Endothelial cell of umbilical vein (primary cell): ENCODE results near the gene SRRM4. TPM values are rescaled to one million over a fixed set of nuclear protein-coding genes. Genes with fewer than 3 reads are reported as not detected.

Source experiments
- BruUV-seq: library from RNA; stranded (reverse); fragments of 400-500 nt; replicated peaks from 2 replicates; lab custom pipeline; 2021; lab: Mats Ljungman, UMichigan
- CTCF ChIA-PET: fragments of 300-600, 350-600 bp; sonication (Branson Sonifier 250); formaldehyde crosslinking; loops from one replicate; lab custom pipeline; 2021; ENCODE audit warnings: antibody characterized with exemption, inconsistent platforms; lab: Charles Lee
- POLR2A ChIA-PET: fragments of 300-600, 350-600 bp; sonication (Branson Sonifier 250); formaldehyde crosslinking; loops from one replicate; lab custom pipeline; 2021; ENCODE audit warnings: antibody characterized with exemption, inconsistent platforms; lab: Charles Lee
- DNase-seq: peaks from one replicate; pipeline ENCODE4 v3.0.0-alpha.2; 2011; ENCODE audit warnings: low read depth, low spot score
- FAIRE-seq: peaks from 2 replicates; lab custom pipeline; 2011; peaks lifted over from hg19 to GRCh38; lab: Jason Lieb, UNC
- H2AFZ ChIP-seq: 2 replicates; pipeline ENCODE4 v1.6.0; 2012; ENCODE audit warnings: low read depth, low read length, control low read depth, inconsistent platforms
- H3K27ac ChIP-seq: 2 replicates; pipeline ENCODE4 v1.5.1; 2011; ENCODE audit warnings: low read depth, mild to moderate bottlenecking, control low read depth, low read length, moderate library complexity; ENCODE audit not compliant: insufficient read depth
- H3K27me3 ChIP-seq, 2 experiments: 2 replicates each; pipeline versions ENCODE4 v1.6.0 to v1.6.1; 2011; ENCODE audit warnings: low read length in 2 of 2, mixed read lengths in 1 of 2; ENCODE audit not compliant: control insufficient read depth in 2 of 2, insufficient read depth in 2 of 2
- H3K36me3 ChIP-seq, 2 experiments: 2 replicates in 1 of 2; 3 replicates in 1 of 2; pipeline ENCODE4 v1.5.1; 2011; ENCODE audit warnings: low read length in 2 of 2, mild to moderate bottlenecking in 1 of 2, moderate library complexity in 1 of 2; ENCODE audit not compliant: control insufficient read depth in 2 of 2, insufficient read depth in 2 of 2; ENCODE audit errors: extremely low read depth in 1 of 2
- H3K4me1 ChIP-seq: 3 replicates; pipeline ENCODE4 v1.5.1; 2011; ENCODE audit warnings: mild to moderate bottlenecking, low read length; ENCODE audit not compliant: control insufficient read depth, insufficient read depth; ENCODE audit errors: extremely low read depth
- H3K4me2 ChIP-seq: 2 replicates; pipeline ENCODE4 v1.6.1; 2011; ENCODE audit warnings: low read length, control low read depth, mixed read lengths; ENCODE audit not compliant: insufficient read depth
- H3K4me3 ChIP-seq, 3 experiments: fragments of 200-600 bp in 1 of 3; sonication (generic), shearing (Covaris generic) in 1 of 3; replicated peaks in 1 of 3; 2 replicates each; pipeline ENCODE4 v1.5.1; 2011 to 2016; ENCODE audit warnings: control low read depth in 3 of 3, low read length in 3 of 3, mild to moderate bottlenecking in 2 of 3, inconsistent platforms in 1 of 3, low read depth in 1 of 3, moderate library complexity in 1 of 3; ENCODE audit not compliant: insufficient read depth in 1 of 3
- H3K79me2 ChIP-seq: 2 replicates; pipeline ENCODE4 v1.6.0; 2012; ENCODE audit warnings: low read length, inconsistent platforms; ENCODE audit not compliant: control insufficient read depth, insufficient read depth
- H3K9ac ChIP-seq: replicated peaks from 2 replicates; pipeline ENCODE3; 2011; ENCODE audit warnings: low read length, control low read depth; ENCODE audit not compliant: insufficient read depth; ENCODE audit errors: extremely low read depth
- H3K9me1 ChIP-seq: replicated peaks from 3 replicates; pipeline ENCODE4 v1.6.0; 2011; ENCODE audit warnings: mild to moderate bottlenecking, low read length; ENCODE audit not compliant: control insufficient read depth, insufficient read depth; ENCODE audit errors: extremely low read depth
- H3K9me3 ChIP-seq: replicated peaks from 2 replicates; pipeline ENCODE4 v1.5.1; 2012; ENCODE audit warnings: low read length, inconsistent platforms; ENCODE audit not compliant: control insufficient read depth, insufficient read depth
- H4K20me1 ChIP-seq: replicated peaks from 2 replicates; pipeline ENCODE3; 2011; ENCODE audit warnings: mild to moderate bottlenecking, low read length; ENCODE audit not compliant: control insufficient read depth, insufficient read depth; ENCODE audit errors: extremely low read depth
- CTCF ChIP-seq, 2 donors: IDR thresholded peaks; 1 replicate in 1 of 2; 2 replicates in 1 of 2; pipeline ENCODE4 v1.5.1; 2011; ENCODE audit warnings: low read length in 2 of 2, mild to moderate bottlenecking in 2 of 2, moderate library complexity in 2 of 2, control low read depth in 1 of 2, inconsistent platforms in 1 of 2, low read depth in 1 of 2; ENCODE audit not compliant: insufficient read depth in 1 of 2; ENCODE audit errors: extremely low read depth in 1 of 2
- EZH2 ChIP-seq: IDR thresholded peaks from 2 replicates; pipeline ENCODE4 v1.6.1; 2012; ENCODE audit warnings: borderline replicate concordance, low read depth, mild to moderate bottlenecking, moderate library complexity, low read length, inconsistent platforms; ENCODE audit not compliant: severe bottlenecking
- GATA2 ChIP-seq: IDR thresholded peaks from 2 replicates; pipeline ENCODE4 v1.7.0; 2011; ENCODE audit warnings: low read depth, mild to moderate bottlenecking, moderate library complexity, mixed read lengths, low read length; ENCODE audit not compliant: insufficient read length, insufficient read depth
- MAX ChIP-seq: IDR thresholded peaks from 2 replicates; pipeline ENCODE4 v1.6.1; 2011; ENCODE audit not compliant: insufficient read depth, insufficient read length
- MYC ChIP-seq: IDR thresholded peaks from one replicate; pipeline ENCODE4 v1.6.1; 2011; ENCODE audit warnings: mild to moderate bottlenecking, low read depth, low read length
- POLR2A ChIP-seq: IDR thresholded peaks from 2 replicates; pipeline ENCODE4 v1.6.1; 2012; ENCODE audit warnings: low read depth, mild to moderate bottlenecking, control low read depth, low read length
- POLR2AphosphoS5 ChIP-seq: IDR thresholded peaks from 2 replicates; pipeline ENCODE4 v1.6.1; 2012; ENCODE audit warnings: low read depth, mild to moderate bottlenecking, control low read depth, low read length, moderate library complexity; ENCODE audit not compliant: insufficient read depth
- dilution Hi-C: fragments of 300-500 bp; cut with MboI; formaldehyde crosslinking; loops from one replicate; pipeline ENCODE4 v1.15.0; 2019; ENCODE audit warnings: low sequenced_read_pairs; ENCODE audit not compliant: extremely low pct_ligation_motif_present
- intact Hi-C: fragments of 100-400 bp; cut with micrococcal nuclease; formaldehyde crosslinking; loops from one replicate; pipeline ENCODE4 v1.10.0; 2022
- polyA plus RNA-seq, 4 experiments: library from polyadenylated mRNA; depleted of rRNA in 3 of 4; stranded (reverse) in 3 of 4; unstranded in 1 of 4; fragments of >200 nt; gene quantifications; 2 replicates each; pipeline versions ENCODE4 v1.2.1 to v1.2.3, GENCODE V29; 2011 to 2012; ENCODE audit warnings: missing spikeins in 1 of 4
- total RNA-seq: library from RNA; stranded (reverse); gene quantifications from 2 replicates; pipeline ENCODE4 v1.2.3, GENCODE V29; 2021

Gene SRRM4
- total and polyA plus RNA-seq, 2 donors (not counting 3 experiments of a cell fraction or from before 2014, with no cell fraction given), result not detected

GRCh38 chr12:119115296-119115905 lies 134.1 kb downstream of the SRRM4 start:
- BruUV-seq, result no TSS peak
- Histone ChIP-seq H3K36me3 (no peaks in the 10 kb centered on the region), H3K9me3 (no peaks in the 10 kb centered on the region), H3K4me1 (no peaks in the 10 kb centered on the region), H3K9me1 (no peaks in the 10 kb centered on the region), H3K9ac (no peak overlapping the region), H3K79me2 (no peaks in the 10 kb centered on the region), H3K27ac (no peak overlapping the region), H2AFZ (no peak overlapping the region), H3K27me3 (no peaks in the 10 kb centered on the region), H3K4me2 (no peak overlapping the region), H3K4me3 (no peak overlapping the region), H4K20me1 (no peaks in the 10 kb centered on the region)
- FAIRE-seq (peak; percentile 70), DNase-seq (peak; percentile 43)
- ChIA-PET CTCF (interaction anchor here (0.6 to 3.5 kb wide), 10 partner anchors 21 to 710 kb away, joined by 3 to 50 read pairs (median 4); no protein-coding TSS in a partner anchor), POLR2A (no interaction called here)
- intact Hi-C loops, result loop anchor here (1.0 to 5.0 kb wide), 4 partner anchors 62 to 710 kb away; partner anchors contain the start of gene HSPB8
- TF ChIP-seq POLR2AphosphoS5 (no peak), MAX (no peak), CTCF (IDR thresholded peaks at IDR 0.05; ENCODE audit: extremely low read depth in 1 of 2, insufficient read depth in 1 of 2, low read depth in 1 of 2, low read length in 2 of 2) (peak; percentile 68 to 75), EZH2 (no peak), MYC (no peak), POLR2A (no peak), GATA2 (no peak)
- dilution Hi-C loops, result no loop called here
